ENCODE data around the gene NRP1. TPM values are rescaled to one million over a fixed set of nuclear protein-coding genes. Genes with fewer than 3 reads are reported as not detected.

Gene NRP1
- total RNA-seq, 1 donor from 2014 or later = 208 TPM

DNA sequence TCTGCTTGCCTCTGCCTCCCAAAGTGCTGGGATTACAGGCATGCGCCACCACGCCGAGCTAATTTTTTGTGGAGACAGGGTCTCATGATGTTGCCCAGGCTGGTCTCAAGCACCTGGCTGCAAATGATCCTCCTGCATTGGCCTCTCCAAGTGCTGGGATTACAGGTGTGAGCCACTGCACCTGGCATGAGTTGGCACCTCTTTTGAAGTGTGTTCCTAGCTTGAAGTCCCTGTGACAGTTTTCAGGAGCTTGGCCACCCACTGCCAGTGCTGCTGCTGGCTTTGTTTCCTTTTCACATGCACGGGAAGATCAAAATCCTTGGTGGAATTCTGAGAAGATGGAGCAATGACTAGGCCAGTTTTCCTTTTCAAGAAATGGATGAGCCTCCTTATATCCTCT lies 126.3 kb downstream of the NRP1 start:
- DNase-seq (ENCODE audit: extremely low spot score, unreplicated experiment) = no peak
- Mint-ChIP-seq H3K4me3 (ENCODE audit: unreplicated experiment) (no peak overlapping the region), H3K9me3 (ENCODE audit: unreplicated experiment) (no peaks in the 10 kb centered on the region), H3K27me3 (ENCODE audit: unreplicated experiment) (no peaks in the 10 kb centered on the region), H3K36me3 (ENCODE audit: unreplicated experiment) (peaks cover 67% of the 10 kb centered on the region), H3K4me1 (ENCODE audit: unreplicated experiment) (peaks cover 17% of the 10 kb centered on the region), H3K27ac (ENCODE audit: unreplicated experiment) (peak overlapping the region; percentile 27)
- TF ChIP-seq, protein P1, sequence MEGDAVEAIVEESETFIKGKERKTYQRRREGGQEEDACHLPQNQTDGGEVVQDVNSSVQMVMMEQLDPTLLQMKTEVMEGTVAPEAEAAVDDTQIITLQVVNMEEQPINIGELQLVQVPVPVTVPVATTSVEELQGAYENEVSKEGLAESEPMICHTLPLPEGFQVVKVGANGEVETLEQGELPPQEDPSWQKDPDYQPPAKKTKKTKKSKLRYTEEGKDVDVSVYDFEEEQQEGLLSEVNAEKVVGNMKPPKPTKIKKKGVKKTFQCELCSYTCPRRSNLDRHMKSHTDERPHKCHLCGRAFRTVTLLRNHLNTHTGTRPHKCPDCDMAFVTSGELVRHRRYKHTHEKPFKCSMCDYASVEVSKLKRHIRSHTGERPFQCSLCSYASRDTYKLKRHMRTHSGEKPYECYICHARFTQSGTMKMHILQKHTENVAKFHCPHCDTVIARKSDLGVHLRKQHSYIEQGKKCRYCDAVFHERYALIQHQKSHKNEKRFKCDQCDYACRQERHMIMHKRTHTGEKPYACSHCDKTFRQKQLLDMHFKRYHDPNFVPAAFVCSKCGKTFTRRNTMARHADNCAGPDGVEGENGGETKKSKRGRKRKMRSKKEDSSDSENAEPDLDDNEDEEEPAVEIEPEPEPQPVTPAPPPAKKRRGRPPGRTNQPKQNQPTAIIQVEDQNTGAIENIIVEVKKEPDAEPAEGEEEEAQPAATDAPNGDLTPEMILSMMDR (IDR thresholded peaks at IDR 0.05) = no peak

DNA sequence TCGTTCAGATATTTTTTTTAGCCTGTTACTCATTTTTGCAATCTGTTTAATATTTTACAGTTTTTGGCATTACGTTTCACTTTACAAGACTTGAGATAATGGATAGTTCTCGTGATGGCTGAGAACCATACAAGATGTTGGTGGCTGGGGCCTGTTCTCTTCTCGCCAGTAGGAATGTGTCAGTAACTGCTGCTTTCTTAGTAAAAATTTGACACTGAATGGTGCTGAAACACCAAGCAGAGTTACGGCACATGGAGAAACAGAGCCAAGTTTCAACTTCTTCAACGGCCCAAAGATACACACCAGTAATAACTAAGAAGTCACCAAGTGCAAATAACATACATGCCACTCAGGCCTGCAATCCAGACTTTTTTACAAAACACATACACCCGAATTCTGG lies 130.4 kb downstream of the NRP1 start:
- no peak overlapping the region for H3K27ac Mint-ChIP-seq (ENCODE audit: unreplicated experiment)
- H3K4me1 Mint-ChIP-seq (ENCODE audit: unreplicated experiment) = peaks cover 6% of the 10 kb centered on the region
- peaks cover 70% of the 10 kb centered on the region for H3K36me3 Mint-ChIP-seq (ENCODE audit: unreplicated experiment)
- no peaks in the 10 kb centered on the region for H3K27me3 Mint-ChIP-seq (ENCODE audit: unreplicated experiment)
- TF ChIP-seq, protein P1 (IDR thresholded peaks at IDR 0.05) = no peak
- DNase-seq (ENCODE audit: extremely low spot score, unreplicated experiment) = no peak
- H3K9me3 Mint-ChIP-seq (ENCODE audit: unreplicated experiment) = no peaks in the 10 kb centered on the region
- no peak overlapping the region for H3K4me3 Mint-ChIP-seq (ENCODE audit: unreplicated experiment)

DNA sequence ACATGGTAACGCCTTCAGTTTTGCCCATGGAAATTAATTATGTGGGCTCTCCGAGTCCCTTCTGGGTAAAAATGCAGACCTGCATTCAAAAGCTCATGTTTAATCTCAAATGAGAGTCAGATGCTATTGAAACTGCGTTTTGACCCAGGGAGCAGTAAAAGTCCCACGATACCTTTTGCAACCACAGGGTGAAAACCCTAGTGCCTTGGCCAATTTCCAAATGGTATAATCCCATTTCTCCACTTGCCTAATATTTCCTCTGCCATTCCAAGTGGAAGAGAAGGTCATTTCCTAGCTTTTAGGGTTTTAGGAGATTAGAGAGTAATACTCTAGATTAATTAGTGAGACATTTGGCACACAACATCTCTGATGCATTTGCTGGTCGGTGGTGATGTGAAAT lies 132.5 kb downstream of the NRP1 start:
- no peak for DNase-seq (ENCODE audit: extremely low spot score, unreplicated experiment)
- no peaks in the 10 kb centered on the region for H3K27me3 Mint-ChIP-seq (ENCODE audit: unreplicated experiment)
- H3K4me3 Mint-ChIP-seq (ENCODE audit: unreplicated experiment) = no peak overlapping the region
- H3K9me3 Mint-ChIP-seq (ENCODE audit: unreplicated experiment) = no peaks in the 10 kb centered on the region
- TF ChIP-seq, protein P1 (IDR thresholded peaks at IDR 0.05) = no peak
- H3K36me3 Mint-ChIP-seq (ENCODE audit: unreplicated experiment) = peaks cover 68% of the 10 kb centered on the region
- H3K27ac Mint-ChIP-seq (ENCODE audit: unreplicated experiment) = no peak overlapping the region
- peaks cover 20% of the 10 kb centered on the region for H3K4me1 Mint-ChIP-seq (ENCODE audit: unreplicated experiment)

DNA sequence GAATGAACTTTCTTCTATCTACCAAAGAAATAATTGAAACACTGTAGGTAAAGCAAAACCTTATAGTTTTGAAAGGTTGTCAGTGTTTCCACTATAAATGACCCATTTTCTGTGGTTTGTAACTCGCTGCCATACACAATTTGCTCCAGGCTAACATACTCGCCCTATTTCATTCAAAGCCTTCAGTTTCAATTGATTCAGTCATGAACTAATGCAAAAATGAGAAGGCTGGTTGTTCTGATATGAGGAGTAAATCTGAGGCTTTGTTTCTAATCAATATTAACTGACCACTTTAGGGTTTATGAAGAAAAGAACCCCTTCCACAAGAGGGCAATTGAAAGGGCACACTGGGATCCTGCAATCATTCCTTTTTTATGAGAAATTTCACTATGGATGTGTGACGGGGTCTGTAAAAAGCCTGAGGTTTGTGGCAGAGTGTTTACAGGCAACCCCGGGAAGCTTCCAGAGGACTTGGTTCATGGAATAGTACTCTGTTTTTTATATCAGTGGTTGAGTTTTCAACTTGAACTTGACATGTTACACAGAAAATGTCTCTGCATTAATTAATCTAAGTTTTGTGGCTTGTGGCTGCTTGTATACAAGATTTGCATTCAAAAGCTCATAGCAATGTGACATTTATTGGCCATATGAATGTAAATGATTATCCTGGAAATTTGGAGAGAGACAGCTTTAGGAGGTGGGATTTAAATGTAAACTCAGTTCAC lies 133.2 kb downstream of the NRP1 start:
- Mint-ChIP-seq H3K36me3 (ENCODE audit: unreplicated experiment) (peaks cover 65% of the 10 kb centered on the region), H3K4me1 (ENCODE audit: unreplicated experiment) (peaks cover 27% of the 10 kb centered on the region), H3K27me3 (ENCODE audit: unreplicated experiment) (no peaks in the 10 kb centered on the region), H3K27ac (ENCODE audit: unreplicated experiment) (peak overlapping the region; percentile 31), H3K9me3 (ENCODE audit: unreplicated experiment) (no peaks in the 10 kb centered on the region), H3K4me3 (ENCODE audit: unreplicated experiment) (no peak overlapping the region)
- TF ChIP-seq, protein P1 (IDR thresholded peaks at IDR 0.05) = no peak
- no peak for DNase-seq (ENCODE audit: extremely low spot score, unreplicated experiment)

GRCh38 chr10:33199731-33200232 lies 134.7 kb downstream of the NRP1 start:
- no peaks in the 10 kb centered on the region for H3K27me3 Mint-ChIP-seq (ENCODE audit: unreplicated experiment)
- no peak overlapping the region for H3K27ac Mint-ChIP-seq (ENCODE audit: unreplicated experiment)
- no peak overlapping the region for H3K4me3 Mint-ChIP-seq (ENCODE audit: unreplicated experiment)
- no peaks in the 10 kb centered on the region for H3K9me3 Mint-ChIP-seq (ENCODE audit: unreplicated experiment)
- H3K36me3 Mint-ChIP-seq (ENCODE audit: unreplicated experiment) = peaks cover 65% of the 10 kb centered on the region
- TF ChIP-seq, protein P1 (IDR thresholded peaks at IDR 0.05) = no peak
- DNase-seq (ENCODE audit: extremely low spot score, unreplicated experiment) = no peak
- H3K4me1 Mint-ChIP-seq (ENCODE audit: unreplicated experiment) = peaks cover 41% of the 10 kb centered on the region

All from osteocyte (in vitro differentiated cells).